SU-DHL-6 (cell line): ENCODE data around the gene KRTAP10-4.

Source experiments
- H2AFZ ChIP-seq: fragments of 200-600 bp; sonication (generic); 2 replicates; pipeline ENCODE4 v1.6.1; 2014; ENCODE audit warnings: low read depth, mild to moderate bottlenecking, moderate library complexity, mixed read lengths, antibody characterized with exemption, low read length; ENCODE audit not compliant: severe bottlenecking
- H3F3A ChIP-seq: fragments of 200-600 bp; shearing (Covaris generic); 2 replicates; pipeline ENCODE4 v1.6.0; 2016; ENCODE audit warnings: antibody characterized with exemption, mild to moderate bottlenecking; ENCODE audit not compliant: insufficient read depth
- H3K27ac ChIP-seq: fragments of 200-600 bp; sonication (generic); 2 replicates; pipeline ENCODE4 v1.5.1; 2016; ENCODE audit warnings: low read depth, mild to moderate bottlenecking, low read length, moderate library complexity, mixed read lengths
- H3K27me3 ChIP-seq: fragments of 200-600 bp; sonication (generic), shearing (Covaris generic); 2 replicates; pipeline ENCODE4 v1.6.0; 2014; ENCODE audit warnings: mild to moderate bottlenecking, low read length
- H3K36me3 ChIP-seq: fragments of 200-600 bp; sonication (generic); 2 replicates; pipeline ENCODE4 v1.6.1; 2014; ENCODE audit warnings: mild to moderate bottlenecking, low read length, mixed read lengths
- H3K4me2 ChIP-seq: fragments of 300-600, 200-600 bp; shearing (Covaris generic), sonication (generic); 2 replicates; pipeline ENCODE4 v1.6.0; 2014; ENCODE audit warnings: low read length, low read depth, mild to moderate bottlenecking; ENCODE audit not compliant: poor library complexity, severe bottlenecking
- H3K4me3 ChIP-seq: fragments of 200-600 bp; sonication (generic); 2 replicates; pipeline ENCODE4 v1.5.1; 2014; ENCODE audit warnings: antibody characterized with exemption, low read length, mild to moderate bottlenecking, mixed read lengths; ENCODE audit not compliant: insufficient read depth, poor library complexity, severe bottlenecking
- H3K79me2 ChIP-seq: fragments of 200-600 bp; sonication (generic); 2 replicates; pipeline ENCODE4 v1.6.1; 2014; ENCODE audit warnings: mild to moderate bottlenecking, low read length, moderate library complexity; ENCODE audit not compliant: insufficient read depth
- H3K9ac ChIP-seq: fragments of 200-600 bp; sonication (generic); 2 replicates; pipeline ENCODE4 v1.7.0; 2014; ENCODE audit warnings: mild to moderate bottlenecking, low read length
- H3K9me2 ChIP-seq: fragments of 200-600 bp; sonication (generic); replicated peaks from 2 replicates; pipeline ENCODE4 v1.6.1; 2014; ENCODE audit warnings: low read length; ENCODE audit not compliant: insufficient read depth
- H3K9me3 ChIP-seq: fragments of 200-600 bp; sonication (generic); 2 replicates; pipeline ENCODE4 v1.6.1; 2014; ENCODE audit warnings: low read length, mixed read lengths; ENCODE audit not compliant: insufficient read depth
- H4K20me1 ChIP-seq: fragments of 200-600 bp; sonication (generic); 2 replicates; pipeline ENCODE4 v1.6.1; 2014; ENCODE audit warnings: low read depth, mild to moderate bottlenecking, antibody characterized with exemption, low read length, moderate library complexity, mixed read lengths
- CTCF ChIP-seq: fragments of 200-600 bp; sonication (generic); IDR thresholded peaks from one replicate; pipeline ENCODE4 v1.5.1; 2017; ENCODE audit warnings: antibody characterized with exemption, mild to moderate bottlenecking, low read length, moderate library complexity; ENCODE audit not compliant: insufficient read depth, poor library complexity, severe bottlenecking
- EZH2phosphoT487 ChIP-seq: fragments of 200-600 bp; sonication (generic), shearing (Covaris generic); conservative IDR thresholded peaks from 2 replicates; pipeline ENCODE4 v1.6.1; 2018; ENCODE audit warnings: mild to moderate bottlenecking, antibody characterized with exemption, low read length, moderate library complexity, mixed read lengths

Gene KRTAP10-4

GRCh38 chr21:44528634-44528995, 44.9 kb upstream of the KRTAP10-4 start:
- Histone ChIP-seq H3K4me2 (no peak overlapping the region), H2AFZ (no peak overlapping the region), H4K20me1 (no peaks in the 10 kb centered on the region), H3K79me2 (no peaks in the 10 kb centered on the region), H3F3A (no peaks in the 10 kb centered on the region), H3K9me3 (peaks cover 12% of the 10 kb centered on the region; the same call in 1 of the 2 replicates), H3K4me3 (no peak overlapping the region), H3K27ac (no peak overlapping the region), H3K36me3 (no peaks in the 10 kb centered on the region), H3K9ac (no peak overlapping the region), H3K27me3 (no peaks in the 10 kb centered on the region), H3K9me2 (no peaks in the 10 kb centered on the region)
- TF ChIP-seq EZH2phosphoT487 (no peak), CTCF (no peak)

DNA sequence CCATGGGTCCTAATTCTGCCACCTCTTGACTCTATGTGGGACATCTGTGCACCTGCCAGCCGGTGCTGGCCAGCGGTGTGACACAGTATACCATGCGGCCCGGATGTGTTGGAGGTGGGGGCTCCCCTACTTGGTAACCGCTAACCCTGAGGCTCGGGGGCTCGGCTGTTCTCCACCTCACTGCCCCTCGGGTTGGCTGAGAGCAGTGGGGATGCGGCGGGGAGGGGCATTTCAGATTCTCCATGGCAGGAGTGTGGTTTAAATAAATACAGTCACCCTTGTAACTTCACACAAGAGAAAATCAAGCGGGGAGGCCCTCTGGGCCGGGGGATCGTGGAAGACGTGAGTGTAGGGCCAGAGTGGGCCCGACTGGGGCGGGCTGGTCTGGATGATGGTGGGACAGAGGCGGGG, 44.5 kb upstream of the KRTAP10-4 start:
- Histone ChIP-seq H3K79me2 (no peaks in the 10 kb centered on the region), H3K27ac (no peak overlapping the region), H3K9ac (no peak overlapping the region), H3K4me3 (no peak overlapping the region), H3K36me3 (no peaks in the 10 kb centered on the region), H3F3A (no peaks in the 10 kb centered on the region), H3K27me3 (no peaks in the 10 kb centered on the region), H3K9me3 (peaks cover 8% of the 10 kb centered on the region; the same call in 1 of the 2 replicates), H2AFZ (no peak overlapping the region), H4K20me1 (no peaks in the 10 kb centered on the region), H3K9me2 (no peaks in the 10 kb centered on the region), H3K4me2 (no peak overlapping the region)
- TF ChIP-seq CTCF (no peak), EZH2phosphoT487 (no peak)

- H3K36me3 ChIP-seq: no peaks in the 10 kb centered on the region
- H3K4me3 ChIP-seq: no peak overlapping the region
- H3K9ac ChIP-seq: no peak overlapping the region
- no peaks in the 10 kb centered on the region for H3K9me2 ChIP-seq
- H3K4me2 ChIP-seq: no peak overlapping the region
- no peak overlapping the region for H3K27ac ChIP-seq
- no peaks in the 10 kb centered on the region for H4K20me1 ChIP-seq
- H3K79me2 ChIP-seq: no peaks in the 10 kb centered on the region
- no peaks in the 10 kb centered on the region for H3K27me3 ChIP-seq
- H3K9me3 ChIP-seq: peaks cover 2% of the 10 kb centered on the region; the same call in 1 of the 2 replicates
- TF ChIP-seq EZH2phosphoT487: no peak
- TF ChIP-seq CTCF: no peak
- H2AFZ ChIP-seq: no peak overlapping the region
- H3F3A ChIP-seq: no peaks in the 10 kb centered on the region
Observed at GRCh38 chr21:44529503-44530125, 43.9 kb upstream of the KRTAP10-4 start.
